ENCODE results near the gene PGM2L1.

The PGM2L1 gene

GRCh38 chr11:74288161-74288560 is 110.1 kb downstream of the PGM2L1 start:
- DNase-seq: no peak

GRCh38 chr11:74284466-74284865 is 113.8 kb downstream of the PGM2L1 start:
- no peak for DNase-seq

GRCh38 chr11:74283580-74284180 is 114.6 kb downstream of the PGM2L1 start:
- no peak for DNase-seq

GRCh38 chr11:74282914-74283371 is 115.3 kb downstream of the PGM2L1 start:
- DNase-seq: peak; percentile 44

- DNase-seq: peak; percentile 56
Measured at GRCh38 chr11:74282421-74282820, 115.8 kb downstream of the PGM2L1 start.

- DNase-seq: peak; percentile 88
Measured at GRCh38 chr11:74280494-74280893, 117.7 kb downstream of the PGM2L1 start.
